ENCODE measurements around the gene SPOCK2. TPM values are rescaled to one million over a fixed set of nuclear protein-coding genes. Genes with fewer than 3 reads are reported as not detected.
A peak's percentile ranks its signal among the peaks of the same experiment; 100 is the strongest.

SPOCK2 gene
- total and polyA plus RNA-seq, 2 of the 13 experiments (the other 11 are each of a cell fraction or from before 2014, with no cell fraction given) = 8.6 to 30.6 TPM

GRCh38 chr10:72034040-72034499 is 54.3 kb downstream of the SPOCK2 start (continued):
- no peak for TF ChIP-seq AGO1 (IDR thresholded peaks at IDR 0.05; ENCODE audit: low read depth, low read length, poor library complexity, severe bottlenecking)
- TF ChIP-seq TGIF2 (CRISPR knock-in tag; IDR thresholded peaks at IDR 0.05) = no peak
- TF ChIP-seq CCAR2 (optimal IDR thresholded peaks at IDR 0.05; ENCODE audit: low read depth, low read length) = no peak
- TF ChIP-seq, protein P1, sequence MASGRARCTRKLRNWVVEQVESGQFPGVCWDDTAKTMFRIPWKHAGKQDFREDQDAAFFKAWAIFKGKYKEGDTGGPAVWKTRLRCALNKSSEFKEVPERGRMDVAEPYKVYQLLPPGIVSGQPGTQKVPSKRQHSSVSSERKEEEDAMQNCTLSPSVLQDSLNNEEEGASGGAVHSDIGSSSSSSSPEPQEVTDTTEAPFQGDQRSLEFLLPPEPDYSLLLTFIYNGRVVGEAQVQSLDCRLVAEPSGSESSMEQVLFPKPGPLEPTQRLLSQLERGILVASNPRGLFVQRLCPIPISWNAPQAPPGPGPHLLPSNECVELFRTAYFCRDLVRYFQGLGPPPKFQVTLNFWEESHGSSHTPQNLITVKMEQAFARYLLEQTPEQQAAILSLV (CRISPR knock-in tag; IDR thresholded peaks at IDR 0.05; ENCODE audit: borderline replicate concordance) = no peak
- TF ChIP-seq ZFP36L2 (CRISPR knock-in tag; IDR thresholded peaks at IDR 0.05) = no peak
- TF ChIP-seq RXRB (CRISPR knock-in tag; IDR thresholded peaks at IDR 0.05; ENCODE audit: borderline replicate concordance) = no peak
- TF ChIP-seq TSC22D2 (CRISPR knock-in tag; IDR thresholded peaks at IDR 0.05; ENCODE audit: borderline replicate concordance) = no peak
- peak; percentile 32; the same call in 1 of the 2 replicates for TF ChIP-seq GATAD2A (CRISPR knock-in tag; IDR thresholded peaks at IDR 0.05)
- no peak for TF ChIP-seq IRX3 (CRISPR knock-in tag; IDR thresholded peaks at IDR 0.05; ENCODE audit: borderline replicate concordance, low read depth)
- TF ChIP-seq ATF2 (CRISPR knock-in tag; IDR thresholded peaks at IDR 0.05) = no peak
- TF ChIP-seq ZNF777 (CRISPR knock-in tag; IDR thresholded peaks at IDR 0.05) = no peak
- TF ChIP-seq ZSCAN21 (CRISPR knock-in tag; IDR thresholded peaks at IDR 0.05; ENCODE audit: borderline replicate concordance) = no peak
- TF ChIP-seq PHF21A (CRISPR knock-in tag; IDR thresholded peaks at IDR 0.05) = peak; percentile 74; the same call in 1 of the 2 replicates
- TF ChIP-seq ZNF569 (CRISPR knock-in tag; IDR thresholded peaks at IDR 0.05; ENCODE audit: borderline replicate concordance) = no peak
- no peak for TF ChIP-seq ZNF44 (CRISPR knock-in tag; IDR thresholded peaks at IDR 0.05)
- TF ChIP-seq MAFF (IDR thresholded peaks at IDR 0.05; ENCODE audit: low read depth, low read length) = no peak
- TF ChIP-seq ZNF296 (CRISPR knock-in tag; conservative IDR thresholded peaks at IDR 0.05) = no peak; the same call in 1 of the 2 replicates
- TF ChIP-seq FOXA1 (IDR thresholded peaks at IDR 0.05) = no peak
- peak; percentile 59 for TF ChIP-seq FOXA1 (CRISPR knock-in tag; IDR thresholded peaks at IDR 0.05)
- TF ChIP-seq ELF3 (CRISPR knock-in tag; IDR thresholded peaks at IDR 0.05) = no peak; the same call in 1 of the 2 replicates
- TF ChIP-seq SNAI1 (CRISPR knock-in tag; IDR thresholded peaks at IDR 0.05; ENCODE audit: borderline replicate concordance) = no peak
- no peak for TF ChIP-seq ZBTB1 (CRISPR knock-in tag; IDR thresholded peaks at IDR 0.05; ENCODE audit: borderline replicate concordance)
- TF ChIP-seq, protein P2, sequence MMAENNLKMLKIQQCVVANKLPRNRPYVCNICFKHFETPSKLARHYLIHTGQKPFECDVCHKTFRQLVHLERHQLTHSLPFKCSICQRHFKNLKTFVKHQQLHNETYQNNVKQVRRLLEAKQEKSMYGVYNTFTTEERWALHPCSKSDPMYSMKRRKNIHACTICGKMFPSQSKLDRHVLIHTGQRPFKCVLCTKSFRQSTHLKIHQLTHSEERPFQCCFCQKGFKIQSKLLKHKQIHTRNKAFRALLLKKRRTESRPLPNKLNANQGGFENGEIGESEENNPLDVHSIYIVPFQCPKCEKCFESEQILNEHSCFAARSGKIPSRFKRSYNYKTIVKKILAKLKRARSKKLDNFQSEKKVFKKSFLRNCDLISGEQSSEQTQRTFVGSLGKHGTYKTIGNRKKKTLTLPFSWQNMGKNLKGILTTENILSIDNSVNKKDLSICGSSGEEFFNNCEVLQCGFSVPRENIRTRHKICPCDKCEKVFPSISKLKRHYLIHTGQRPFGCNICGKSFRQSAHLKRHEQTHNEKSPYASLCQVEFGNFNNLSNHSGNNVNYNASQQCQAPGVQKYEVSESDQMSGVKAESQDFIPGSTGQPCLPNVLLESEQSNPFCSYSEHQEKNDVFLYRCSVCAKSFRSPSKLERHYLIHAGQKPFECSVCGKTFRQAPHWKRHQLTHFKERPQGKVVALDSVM (CRISPR knock-in tag; IDR thresholded peaks at IDR 0.05) = no peak
- no peak for TF ChIP-seq CSRNP1 (CRISPR knock-in tag; IDR thresholded peaks at IDR 0.05)
- TF ChIP-seq, protein P3, sequence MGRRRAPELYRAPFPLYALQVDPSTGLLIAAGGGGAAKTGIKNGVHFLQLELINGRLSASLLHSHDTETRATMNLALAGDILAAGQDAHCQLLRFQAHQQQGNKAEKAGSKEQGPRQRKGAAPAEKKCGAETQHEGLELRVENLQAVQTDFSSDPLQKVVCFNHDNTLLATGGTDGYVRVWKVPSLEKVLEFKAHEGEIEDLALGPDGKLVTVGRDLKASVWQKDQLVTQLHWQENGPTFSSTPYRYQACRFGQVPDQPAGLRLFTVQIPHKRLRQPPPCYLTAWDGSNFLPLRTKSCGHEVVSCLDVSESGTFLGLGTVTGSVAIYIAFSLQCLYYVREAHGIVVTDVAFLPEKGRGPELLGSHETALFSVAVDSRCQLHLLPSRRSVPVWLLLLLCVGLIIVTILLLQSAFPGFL (CRISPR knock-in tag; IDR thresholded peaks at IDR 0.05) = no peak
- no peak for TF ChIP-seq SSRP1 (CRISPR knock-in tag; IDR thresholded peaks at IDR 0.05)

All from HepG2 (cell line).